Right cardiac atrium (tissue), 5 donors: ENCODE data around the gene ZBTB3. TPM values are rescaled to one million over a fixed set of nuclear protein-coding genes. Genes with fewer than 3 reads are reported as not detected.
A peak's percentile ranks its signal among the peaks of the same experiment; 100 is the strongest.
"Not testable (repeated sequence)": the region's sequence is repeated elsewhere in the genome, so short reads cannot be mapped to it uniquely, and the experiment has no call there.

Experiments
- ATAC-seq, 2 donors: fragments of 200-7000 bp; cut with Tn5 transposase; one replicate each; pipeline versions ENCODE4 v1.8.0 to v1.9.1; 2020; ENCODE audit warnings: moderate library complexity in 2 of 2, mild to moderate bottlenecking in 1 of 2
- DNase-seq, 3 donors: peaks; one replicate each; pipeline ENCODE4 v3.0.0-alpha.2; 2020
- H3K27ac ChIP-seq: one replicate; pipeline ENCODE4 v1.5.1; 2013; ENCODE audit warnings: mild to moderate bottlenecking, low read length, control low read depth, moderate library complexity
- H3K27me3 ChIP-seq: one replicate; pipeline ENCODE4 v1.6.1; 2013; ENCODE audit not compliant: control insufficient read depth, insufficient read depth
- H3K4me1 ChIP-seq: one replicate; pipeline ENCODE4 v1.6.1; 2013; ENCODE audit warnings: low read length; ENCODE audit not compliant: control insufficient read depth, insufficient read depth
- H3K4me3 ChIP-seq: one replicate; pipeline ENCODE4 v1.5.1; 2013; ENCODE audit warnings: low read length, control low read depth
- H3K9me3 ChIP-seq: one replicate; pipeline ENCODE4 v1.6.1; 2013; ENCODE audit warnings: low read length; ENCODE audit not compliant: control insufficient read depth
- WGBS: extraction: QIAGEN DNeasy Blood & Tissue Kit; methylation state at CpG from one replicate; pipeline ENCODE4 v1.1.7; 2013; 5-methylcytosine and 5-hydroxymethylcytosine counted together
- intact Hi-C, 4 donors: fragments of 100-400 bp; cut with DNase I; formaldehyde crosslinking; loops; one replicate each; pipeline versions ENCODE4 v1.11.0 to v1.14.0; 2022 to 2023
- polyA plus RNA-seq: library from polyadenylated mRNA; stranded (reverse); fragments of 200-250 nt; gene quantifications from one replicate; pipeline ENCODE4 v1.2.3, GENCODE V29; 2013
- total RNA-seq, 4 donors: library from RNA; stranded (reverse); fragmentation: NEBNext Ultra II Directional; extraction: Animal tissue kit (Norgen Biotek cat#: 25700); gene quantifications; one replicate each; pipeline ENCODE4 v1.2.1, GENCODE V29; 2021
- donor health status: healthy with polysubstance abuse.
- donor health status: DM: no; HTN: yes; CAD: no.
- donor health status: DM: no; HTN: no; CAD: no.
- donor health status: DM: no; HTN: yes; CAD: no; lungs with severe emphysema.
- donor health status: DM: yes; HTN: yes; CAD: no.

The ZBTB3 gene
- total and polyA plus RNA-seq, 5 donors: 4.0 to 14.5 (median 8.7) TPM

DNA sequence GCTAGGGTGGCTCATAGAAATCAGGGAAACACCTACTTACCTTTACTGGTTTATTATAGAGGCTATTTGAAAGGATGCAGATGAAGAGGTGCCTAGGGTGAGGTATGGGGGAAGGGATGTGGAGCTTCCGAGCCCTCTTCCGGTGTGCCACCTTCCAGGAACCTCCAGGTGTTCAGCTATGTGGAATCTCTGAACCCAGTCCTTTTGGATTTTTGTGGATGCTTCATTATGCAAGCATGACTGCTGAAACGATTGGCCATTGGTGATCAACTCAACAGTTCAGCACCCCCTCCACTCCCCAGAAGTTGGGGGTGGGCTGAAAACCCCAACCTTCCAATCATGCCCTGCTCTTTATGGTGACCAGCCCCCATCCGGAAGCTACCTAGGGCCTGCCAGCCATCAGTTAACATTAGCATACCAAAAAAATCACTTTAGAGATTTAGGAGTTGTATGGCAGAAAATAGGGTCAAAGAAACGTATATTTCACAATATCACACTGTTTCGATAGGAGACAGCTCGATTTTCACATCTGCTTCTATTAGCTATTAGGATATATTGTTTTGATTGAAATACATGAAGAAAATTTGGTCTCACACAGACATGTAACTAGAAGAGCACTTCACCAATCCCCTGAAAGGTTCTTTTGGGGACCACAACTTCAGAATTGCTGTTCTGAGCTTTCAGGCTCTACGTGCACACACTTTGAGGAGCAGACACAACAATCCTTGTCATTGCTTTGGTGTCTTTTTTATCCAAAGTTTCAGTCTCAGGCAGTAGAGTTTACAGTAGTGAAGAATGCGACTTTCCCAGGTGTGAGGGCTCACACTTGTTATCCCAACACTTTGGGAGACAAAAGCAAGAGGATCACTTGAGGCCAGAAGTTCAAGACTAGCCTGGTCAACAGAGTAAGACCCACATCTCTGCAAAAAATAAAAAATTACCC is 4.2 kb upstream of the ZBTB3 start:
- DNase-seq (no peak), ATAC-seq (no peak)
- H3K9me3 ChIP-seq: no peaks in the 10 kb centered on the region
- H3K27ac ChIP-seq: no peak overlapping the region
- no peaks in the 10 kb centered on the region for H3K27me3 ChIP-seq
- H3K4me3 ChIP-seq: no peak overlapping the region
- 56% methylated on average over 9 of the region's 9 CpGs for WGBS
- intact Hi-C loops: no loop called here
- peaks cover 7% of the 10 kb centered on the region for H3K4me1 ChIP-seq

DNA sequence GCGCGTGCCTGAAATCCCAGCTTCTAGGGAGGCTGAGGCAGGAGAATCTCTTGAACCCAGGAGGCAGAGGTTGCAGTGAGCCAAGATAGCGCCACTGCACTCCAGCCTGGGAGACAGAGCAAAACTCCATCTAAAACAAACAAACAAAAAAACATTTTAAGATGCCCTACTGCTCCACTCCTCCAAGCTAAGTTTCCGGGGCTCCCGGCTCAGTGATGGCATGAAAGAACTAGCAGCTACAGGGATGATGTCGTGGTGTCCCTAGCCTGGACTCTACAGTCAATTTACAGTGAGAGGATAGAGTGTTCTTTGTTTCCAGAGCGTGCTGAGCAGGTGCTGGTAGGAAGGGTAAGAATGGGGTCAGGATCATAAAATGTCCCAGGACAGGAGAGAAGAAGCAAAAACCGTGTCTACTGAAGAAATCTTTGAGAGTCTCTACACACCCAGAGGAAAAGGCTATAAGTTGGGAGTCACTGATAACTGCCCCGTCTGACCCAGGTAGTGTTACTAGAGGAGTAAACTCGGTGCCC is 1.2 kb upstream of the ZBTB3 start:
- WGBS: 81% methylated on average over 10 of the region's 10 CpGs
- Histone ChIP-seq H3K9me3 (no peaks in the 10 kb centered on the region), H3K4me3 (no peak overlapping the region), H3K27me3 (no peaks in the 10 kb centered on the region), H3K4me1 (peaks cover 5% of the 10 kb centered on the region), H3K27ac (no peak overlapping the region)
- intact Hi-C loops: no loop called here
- DNase-seq (peak in 1 of 3 donors; percentile 49), ATAC-seq (no peak)

DNA sequence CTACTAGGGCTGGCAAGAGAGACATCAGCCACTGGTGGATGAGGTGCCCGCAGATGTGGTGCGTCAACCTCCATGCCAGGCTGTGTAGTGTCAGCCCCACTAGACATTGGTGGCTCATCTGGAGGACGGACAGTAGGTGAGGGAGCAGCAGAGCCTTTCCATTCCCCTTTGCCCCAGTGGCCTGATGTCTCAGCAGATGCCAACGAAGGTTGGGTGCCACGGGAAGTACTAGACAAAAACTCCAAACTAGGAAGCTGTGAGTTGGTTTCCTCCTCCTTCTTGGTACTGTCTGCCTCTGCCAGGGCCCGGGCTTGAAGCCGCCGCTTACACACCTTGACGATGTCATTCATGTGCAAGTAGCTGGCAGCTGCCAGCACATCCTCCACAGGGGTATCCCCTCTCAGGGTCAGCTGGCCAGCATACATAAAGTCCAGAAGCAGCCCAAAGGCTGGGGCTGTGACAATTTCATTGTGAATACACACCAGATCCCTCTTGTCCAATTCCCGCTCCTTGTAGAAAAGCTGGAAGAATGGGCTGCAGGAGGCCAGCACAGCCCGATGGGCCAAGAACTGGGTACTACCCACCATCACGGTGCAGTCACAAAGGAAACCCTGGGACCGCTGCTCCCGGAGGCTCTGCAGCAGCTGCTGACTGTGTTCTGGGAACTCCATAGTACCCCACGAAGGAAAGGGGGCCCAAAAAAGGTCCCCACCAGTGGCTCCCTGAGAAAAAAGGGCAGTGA is 795 bp downstream of the ZBTB3 start:
- peaks cover 5% of the 10 kb centered on the region for H3K4me1 ChIP-seq
- DNase-seq: peak in 1 of 3 donors; percentile 59
- intact Hi-C loops: no loop called here
- peak overlapping the region; percentile 83 for H3K27ac ChIP-seq
- WGBS: 80% methylated on average over 15 of the region's 15 CpGs
- ATAC-seq: no peak
- H3K9me3 ChIP-seq: no peaks in the 10 kb centered on the region
- no peaks in the 10 kb centered on the region for H3K27me3 ChIP-seq
- H3K4me3 ChIP-seq: peak overlapping the region; percentile 74

DNA sequence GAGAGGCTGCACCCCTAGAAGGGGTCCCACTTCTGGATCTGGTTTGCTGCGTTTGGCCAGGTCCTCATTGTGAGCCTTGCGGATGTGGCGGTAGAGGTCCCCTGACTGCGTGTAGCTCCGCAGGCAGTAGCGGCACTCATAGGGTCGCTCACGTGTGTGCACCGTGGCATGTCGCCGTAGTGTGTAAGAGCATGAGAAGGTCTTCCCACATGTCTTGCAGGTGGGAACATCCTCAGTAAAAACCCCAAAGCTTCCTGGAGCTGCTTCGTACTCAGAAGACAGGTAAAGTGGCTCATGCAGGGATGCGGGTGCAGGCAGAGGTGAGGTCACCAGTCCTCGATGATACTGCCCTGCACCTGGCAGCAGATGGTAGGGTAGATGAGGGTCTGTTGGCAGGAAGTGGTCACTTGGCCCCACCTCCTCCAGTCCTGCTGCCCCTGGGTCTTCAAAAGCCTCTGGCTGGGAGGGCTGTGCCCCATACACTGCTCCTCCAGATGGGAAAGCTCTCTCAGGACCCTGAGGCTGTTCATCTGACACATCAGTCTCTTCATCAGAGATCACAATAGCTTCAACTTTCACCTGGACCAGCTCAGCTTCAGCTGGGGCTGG is 1.7 kb downstream of the ZBTB3 start:
- Histone ChIP-seq H3K4me3 (no peak overlapping the region), H3K27me3 (no peaks in the 10 kb centered on the region), H3K4me1 (peaks cover 5% of the 10 kb centered on the region), H3K27ac (no peak overlapping the region), H3K9me3 (no peaks in the 10 kb centered on the region)
- 96% methylated on average over 14 of the region's 14 CpGs for WGBS
- intact Hi-C loops: no loop called here
- DNase-seq: no peak
- ATAC-seq: no peak

DNA sequence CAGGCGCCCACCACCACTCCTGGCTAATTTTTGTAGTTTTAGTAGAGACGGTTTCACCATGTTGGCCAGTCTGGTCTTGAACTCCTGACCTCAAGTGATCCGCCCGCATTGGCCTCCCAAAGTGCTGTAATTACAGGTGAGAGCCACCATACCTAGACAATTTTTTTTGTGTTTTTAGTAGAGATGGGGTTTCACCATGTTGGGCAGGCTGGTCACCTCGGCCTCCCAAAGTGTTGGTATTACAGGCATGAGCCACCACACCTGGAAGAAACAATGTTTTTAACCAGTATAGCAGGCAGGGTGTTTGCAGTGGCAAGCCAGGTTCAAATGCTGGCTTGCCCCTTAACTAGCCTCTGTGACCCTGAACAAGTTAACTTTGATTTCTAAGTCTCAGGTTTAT is 4.0 kb downstream of the ZBTB3 start:
- DNase-seq, H3K4me1 ChIP-seq, H3K9me3 ChIP-seq, H3K27me3 ChIP-seq, intact Hi-C loops, ATAC-seq, H3K4me3 ChIP-seq, H3K27ac ChIP-seq: not testable (repeated sequence)
- 96% methylated on average over 5 of the region's 5 CpGs for WGBS

DNA sequence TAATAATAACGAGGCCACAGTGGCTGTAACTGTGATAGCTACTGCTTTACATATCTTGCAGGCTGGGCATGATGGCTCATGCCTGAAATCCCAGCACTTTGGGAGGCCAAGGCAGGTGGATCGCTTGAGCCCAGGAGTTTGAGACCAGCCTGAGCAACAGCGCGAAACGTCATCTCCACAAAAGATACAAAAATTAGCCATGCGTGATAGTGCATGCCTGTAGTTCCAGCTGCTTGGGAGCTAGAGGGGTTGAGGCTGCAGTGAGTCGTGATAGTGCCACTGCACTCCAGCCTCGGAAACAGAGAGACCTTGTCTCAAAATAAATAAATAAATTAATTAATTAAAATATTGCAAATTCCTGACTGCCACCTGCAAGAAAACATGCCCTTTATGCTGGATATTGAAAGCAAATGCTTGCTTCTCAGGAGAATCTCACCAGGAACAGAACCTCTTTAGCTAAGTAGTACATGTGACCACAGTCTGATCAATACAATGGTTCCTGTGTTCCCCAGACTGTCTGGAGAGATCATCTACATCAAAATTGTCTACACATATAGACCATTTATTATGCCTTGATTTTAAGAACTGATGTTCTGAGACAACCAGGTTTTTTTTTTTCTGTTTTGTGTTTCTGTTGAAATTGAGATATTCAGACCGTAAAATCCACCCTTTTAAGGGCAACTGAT is 6.3 kb downstream of the ZBTB3 start:
- Histone ChIP-seq H3K4me1 (no peaks in the 10 kb centered on the region), H3K27ac (no peak overlapping the region), H3K4me3 (no peak overlapping the region), H3K9me3 (no peaks in the 10 kb centered on the region), H3K27me3 (no peaks in the 10 kb centered on the region)
- no peak for ATAC-seq
- DNase-seq: no peak
- intact Hi-C loops: no loop called here
- 73% methylated on average over 9 of the region's 9 CpGs for WGBS

DNA sequence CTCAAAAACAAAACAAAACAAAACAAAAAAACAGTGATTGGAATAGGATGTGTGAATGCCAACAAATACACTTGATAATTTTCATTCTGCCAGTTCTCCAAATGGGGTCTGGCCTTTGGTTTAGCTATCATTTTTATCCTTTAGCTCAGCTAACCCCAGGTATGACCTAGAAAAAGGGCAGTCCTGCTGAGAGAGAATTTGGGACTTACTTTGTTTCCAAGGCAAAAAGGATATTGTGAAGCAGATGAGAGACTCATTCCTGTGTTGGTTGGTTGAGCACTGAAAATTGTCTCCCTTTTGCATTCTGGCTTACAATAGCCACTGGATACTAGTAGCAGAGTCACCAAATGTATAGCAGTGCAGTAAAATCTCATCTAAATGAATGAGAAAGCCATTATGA is 16.8 kb downstream of the ZBTB3 start:
- intact Hi-C loops: no loop called here
- no peaks in the 10 kb centered on the region for H3K9me3 ChIP-seq
- no peak overlapping the region for H3K27ac ChIP-seq
- H3K4me3 ChIP-seq: no peak overlapping the region
- H3K27me3 ChIP-seq: no peaks in the 10 kb centered on the region
- H3K4me1 ChIP-seq: no peaks in the 10 kb centered on the region
- DNase-seq: no peak
- no peak for ATAC-seq

DNA sequence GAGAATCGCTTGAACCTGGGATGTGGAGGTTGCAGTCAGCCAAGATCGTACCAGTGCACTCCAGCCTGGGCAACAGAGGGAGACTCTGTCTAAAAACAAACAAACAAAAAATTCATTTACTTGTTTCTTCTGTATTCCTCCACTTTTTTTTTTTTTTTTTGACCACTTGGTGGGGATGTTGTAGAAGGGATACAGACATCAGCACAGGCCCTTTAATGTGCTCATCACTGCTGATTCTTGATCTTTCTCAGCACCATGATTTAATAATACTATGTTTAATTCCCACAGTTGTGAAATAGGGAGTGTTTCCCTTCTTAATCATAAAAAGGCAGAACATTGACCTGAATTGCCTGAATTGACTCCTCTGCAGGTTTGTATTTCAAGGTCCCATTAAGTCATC is 21.1 kb downstream of the ZBTB3 start:
- H3K27me3 ChIP-seq: no peaks in the 10 kb centered on the region
- intact Hi-C loops: no loop called here
- DNase-seq (no peak), ATAC-seq (no peak)
- WGBS: 83% methylated on average over 2 of the region's 2 CpGs
- no peak overlapping the region for H3K27ac ChIP-seq
- no peaks in the 10 kb centered on the region for H3K9me3 ChIP-seq
- no peak overlapping the region for H3K4me3 ChIP-seq
- peaks cover 2% of the 10 kb centered on the region for H3K4me1 ChIP-seq

DNA sequence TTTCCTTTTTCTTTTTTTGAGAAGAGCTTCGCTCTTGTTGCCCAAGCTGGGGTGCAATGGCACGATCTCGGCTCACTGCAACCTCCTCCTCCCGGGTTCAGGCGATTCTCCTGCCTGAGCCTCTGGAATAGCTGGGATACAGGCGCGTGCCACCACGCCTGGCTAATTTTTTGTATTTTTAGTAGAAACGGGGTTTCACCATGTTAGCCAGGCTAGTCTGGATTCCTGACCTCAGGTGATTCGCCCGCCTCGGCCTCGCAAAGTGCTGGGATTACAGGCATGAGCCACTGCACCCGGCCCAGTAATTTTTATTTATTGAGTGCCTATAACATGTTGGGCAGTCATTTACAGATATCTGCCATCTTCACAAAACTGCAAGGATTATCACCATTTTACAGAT is 23.9 kb downstream of the ZBTB3 start:
- H3K27ac ChIP-seq, H3K4me1 ChIP-seq, H3K4me3 ChIP-seq, H3K9me3 ChIP-seq, intact Hi-C loops, DNase-seq, H3K27me3 ChIP-seq, ATAC-seq: not testable (repeated sequence)
- WGBS: 84% methylated on average over 14 of the region's 14 CpGs

DNA sequence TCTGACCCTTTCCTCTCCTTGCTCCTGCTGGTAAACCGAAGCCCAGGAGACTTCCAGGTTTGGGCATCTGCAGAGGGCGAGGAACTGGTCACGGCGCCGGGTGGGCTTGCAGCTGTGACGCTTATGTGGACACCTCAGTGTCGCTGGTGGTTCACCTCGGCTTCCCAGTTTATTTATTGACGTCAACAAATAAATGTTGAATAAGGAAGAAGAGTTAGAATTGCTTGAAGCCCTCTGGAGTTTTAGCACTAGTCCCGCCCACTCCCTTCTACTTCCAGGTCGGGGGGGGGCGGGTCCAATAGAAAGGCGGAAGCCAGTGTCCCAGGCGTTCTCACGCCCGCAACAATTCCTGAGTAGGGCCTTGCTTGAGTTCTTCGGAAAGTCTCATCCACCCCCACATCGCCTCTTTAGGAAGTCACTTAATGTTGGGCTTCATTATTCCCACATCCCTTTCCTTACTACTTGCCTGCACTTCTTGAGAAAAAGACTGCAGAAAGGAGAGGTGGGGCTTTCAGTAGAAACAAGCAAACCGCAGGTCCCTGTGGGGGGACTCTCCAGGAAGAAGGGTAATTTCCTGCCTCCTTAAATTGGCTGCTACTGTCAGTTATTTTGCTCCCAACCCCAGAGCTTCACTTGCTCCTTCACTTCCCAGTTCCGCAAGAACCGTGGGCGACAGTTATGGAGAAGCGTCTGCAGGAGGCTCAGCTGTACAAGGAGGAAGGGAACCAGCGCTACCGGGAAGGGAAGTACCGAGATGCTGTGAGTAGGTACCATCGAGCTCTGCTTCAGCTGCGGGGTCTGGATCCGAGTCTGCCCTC is 25.6 kb downstream of the ZBTB3 start, which contains the start of gene TTC9C:
Gene TTC9C, plus strand, starts transcription at position 316 of the 818 bp plus-strand sequence. Its CDS starts 363 bp downstream, at position 679.
- peak; percentile 80 to 83 for ATAC-seq
- intact Hi-C loops: no loop called here
- Histone ChIP-seq H3K4me1 (peaks cover 2% of the 10 kb centered on the region), H3K27me3 (no peaks in the 10 kb centered on the region), H3K4me3 (peak within 1 kb of the TSS; percentile 90), H3K27ac (peak within 1 kb of the TSS; percentile 100), H3K9me3 (no peaks in the 10 kb centered on the region)
- WGBS: under 1% methylated on average over 29 of the region's 29 CpGs
- peak; percentile 87 to 94 (median 91) for DNase-seq
